Trophoblast cell (in vitro differentiated cells and primary cell): ENCODE data around the gene SLC38A1.

Experiments
- DNase-seq, 2 donors: peaks; one replicate each; pipeline ENCODE4 v3.0.0-alpha.2; 2016
- H2AFZ ChIP-seq: 2 replicates; pipeline ENCODE4 v1.6.1; 2013; ENCODE audit warnings: low read length, moderate library complexity, mild to moderate bottlenecking; ENCODE audit not compliant: insufficient read depth, poor library complexity
- H2AK5ac ChIP-seq: 2 replicates; pipeline ENCODE4 v1.6.1; 2013; ENCODE audit warnings: mild to moderate bottlenecking, low read length
- H2BK120ac ChIP-seq: 2 replicates; pipeline ENCODE4 v1.6.1; 2013; ENCODE audit warnings: low read length, mild to moderate bottlenecking, moderate library complexity; ENCODE audit not compliant: insufficient read depth, poor library complexity
- H2BK12ac ChIP-seq: 2 replicates; pipeline ENCODE4 v1.6.1; 2013; ENCODE audit warnings: mild to moderate bottlenecking, low read length, moderate library complexity
- H2BK5ac ChIP-seq: 2 replicates; pipeline ENCODE4 v1.6.1; 2013; ENCODE audit warnings: low read length, low read depth, moderate library complexity, mild to moderate bottlenecking; ENCODE audit not compliant: poor library complexity
- H3K14ac ChIP-seq: 2 replicates; pipeline ENCODE4 v1.6.1; 2013; ENCODE audit warnings: mild to moderate bottlenecking, low read length
- H3K18ac ChIP-seq: 2 replicates; pipeline ENCODE4 v1.6.1; 2013; ENCODE audit warnings: mild to moderate bottlenecking, low read length
- H3K23ac ChIP-seq: 2 replicates; pipeline ENCODE4 v1.6.1; 2013; ENCODE audit warnings: low read length
- H3K27ac ChIP-seq: 2 replicates; pipeline ENCODE4 v1.5.1; 2013; ENCODE audit warnings: low read depth, mild to moderate bottlenecking, inconsistent platforms, low read length, moderate library complexity
- H3K27me3 ChIP-seq: 2 replicates; pipeline ENCODE4 v1.6.1; 2013; ENCODE audit warnings: inconsistent platforms, mild to moderate bottlenecking, low read length, moderate library complexity; ENCODE audit not compliant: insufficient read depth
- H3K36me3 ChIP-seq, 2 experiments: 1 replicate in 1 of 2; 2 replicates in 1 of 2; pipeline ENCODE4 v1.6.1; 2013; ENCODE audit warnings: low read length in 2 of 2, mild to moderate bottlenecking in 2 of 2, moderate library complexity in 1 of 2; ENCODE audit not compliant: insufficient read depth in 2 of 2, control insufficient read depth in 1 of 2
- H3K4ac ChIP-seq: 2 replicates; pipeline ENCODE4 v1.6.1; 2013; ENCODE audit warnings: low read depth, mild to moderate bottlenecking, low read length, moderate library complexity
- H3K4me1 ChIP-seq, 2 experiments: 1 replicate in 1 of 2; 2 replicates in 1 of 2; pipeline ENCODE4 v1.6.1; 2013; ENCODE audit warnings: low read length in 2 of 2, mild to moderate bottlenecking in 2 of 2, moderate library complexity in 1 of 2; ENCODE audit not compliant: insufficient read depth in 2 of 2, control insufficient read depth in 1 of 2
- H3K4me2 ChIP-seq: 2 replicates; pipeline ENCODE4 v1.6.1; 2013; ENCODE audit warnings: inconsistent platforms, mild to moderate bottlenecking, low read length, moderate library complexity
- H3K4me3 ChIP-seq: 2 replicates; pipeline ENCODE4 v1.5.1; 2013; ENCODE audit warnings: mild to moderate bottlenecking, low read depth, low read length, inconsistent platforms
- H3K79me1 ChIP-seq: one replicate; pipeline ENCODE4 v1.6.1; 2013; ENCODE audit warnings: low read length
- H3K79me2 ChIP-seq: 2 replicates; pipeline ENCODE4 v1.6.1; 2013; ENCODE audit warnings: low read length, mild to moderate bottlenecking; ENCODE audit not compliant: control insufficient read depth, insufficient read depth, poor library complexity
- H3K9ac ChIP-seq: 2 replicates; pipeline ENCODE4 v1.6.1; 2013; ENCODE audit warnings: mild to moderate bottlenecking, low read length
- H3K9me3 ChIP-seq: 2 replicates; pipeline ENCODE4 v1.6.1; 2013; ENCODE audit warnings: low read depth, mild to moderate bottlenecking, control low read depth, inconsistent platforms, low read length; ENCODE audit not compliant: insufficient read depth
- H4K12ac ChIP-seq: 2 replicates; pipeline ENCODE4 v1.6.1; 2013; ENCODE audit warnings: low read depth, mild to moderate bottlenecking, low read length, moderate library complexity
- H4K8ac ChIP-seq: 2 replicates; pipeline ENCODE4 v1.6.1; 2013; ENCODE audit warnings: low read depth, mild to moderate bottlenecking, low read length, moderate library complexity
- H4K91ac ChIP-seq: one replicate; pipeline ENCODE4 v1.6.1; 2013; ENCODE audit warnings: low read depth, mild to moderate bottlenecking, low read length, moderate library complexity
- WGBS: extraction: QIAGEN DNeasy Blood & Tissue Kit; methylation state at CpG from one replicate; pipeline ENCODE4 v1.1.7; 2013; ENCODE audit warnings: missing lambda C conversion rate; ENCODE audit not compliant: insufficient read length, insufficient coverage; ENCODE audit errors: extremely low coverage; 5-methylcytosine and 5-hydroxymethylcytosine counted together

SLC38A1 gene

DNA sequence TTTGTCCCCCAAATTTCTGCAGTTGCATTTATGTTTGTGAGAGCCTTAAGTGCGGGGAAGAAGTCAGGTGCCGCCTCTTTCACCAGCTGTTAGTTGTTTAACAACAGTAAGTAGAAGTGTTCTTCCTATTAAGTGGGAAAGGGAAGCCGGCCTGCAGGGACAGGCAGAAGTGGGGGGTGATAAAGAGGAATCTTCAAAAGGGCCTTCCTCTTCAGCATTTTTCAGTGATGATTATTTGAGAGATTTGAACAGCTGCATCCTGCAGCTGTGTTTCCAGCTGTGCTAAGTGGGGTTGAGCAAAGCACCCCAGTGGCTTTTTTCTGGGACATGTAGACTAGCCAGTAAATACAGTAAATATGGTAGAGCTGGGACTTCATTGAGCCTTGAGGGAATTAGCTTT is 32.1 kb upstream of the SLC38A1 start:
- H3K4me1 ChIP-seq, result no peaks in the 10 kb centered on the region
- no peak overlapping the region for H2BK120ac ChIP-seq
- no peak overlapping the region for H4K8ac ChIP-seq
- H3K36me3 ChIP-seq, result no peaks in the 10 kb centered on the region
- H3K4me2 ChIP-seq, result no peak overlapping the region
- H2BK5ac ChIP-seq, result no peak overlapping the region
- H3K4ac ChIP-seq, result no peak overlapping the region
- no peaks in the 10 kb centered on the region for H3K79me1 ChIP-seq
- H4K91ac ChIP-seq, result no peak overlapping the region
- H4K12ac ChIP-seq, result no peak overlapping the region
- no peak overlapping the region for H3K4me3 ChIP-seq
- no peak overlapping the region for H3K23ac ChIP-seq
- WGBS, result no CpG with 5 or more reads among the region's 3 CpGs
- no peak overlapping the region for H2BK12ac ChIP-seq
- H3K14ac ChIP-seq, result no peak overlapping the region
- H3K27ac ChIP-seq, result no peak overlapping the region
- H3K9ac ChIP-seq, result no peak overlapping the region
- H3K18ac ChIP-seq, result no peak overlapping the region
- H3K27me3 ChIP-seq, result no peaks in the 10 kb centered on the region
- H3K79me2 ChIP-seq, result no peaks in the 10 kb centered on the region
- H3K9me3 ChIP-seq, result no peaks in the 10 kb centered on the region
- H2AK5ac ChIP-seq, result no peak overlapping the region
- no peak for DNase-seq
- H2AFZ ChIP-seq, result no peak overlapping the region

DNA sequence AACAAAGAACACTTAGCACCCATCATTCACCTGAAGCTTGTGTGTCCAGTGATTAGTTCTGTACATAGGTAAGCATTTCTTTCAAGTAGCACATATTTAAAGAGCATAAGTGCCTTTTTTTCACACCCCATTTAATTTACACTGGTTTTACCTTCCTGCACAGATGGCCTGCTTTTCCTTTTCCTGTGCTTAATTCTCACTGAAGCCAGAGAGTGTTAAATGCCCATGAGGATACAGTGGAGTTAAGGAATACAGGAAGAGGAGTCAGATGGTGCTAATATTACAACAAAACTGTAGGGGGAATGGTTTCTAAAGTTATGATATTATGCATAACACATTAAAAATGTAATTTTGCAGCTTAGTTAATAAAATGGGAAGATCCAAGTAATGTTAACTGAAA is 31.0 kb upstream of the SLC38A1 start:
- H2BK12ac ChIP-seq, result no peak overlapping the region
- H3K18ac ChIP-seq, result no peak overlapping the region
- DNase-seq, result no peak
- H4K8ac ChIP-seq, result no peak overlapping the region
- no peak overlapping the region for H2BK120ac ChIP-seq
- no peak overlapping the region for H3K14ac ChIP-seq
- no peaks in the 10 kb centered on the region for H3K79me2 ChIP-seq
- no peak overlapping the region for H2BK5ac ChIP-seq
- no peaks in the 10 kb centered on the region for H3K79me1 ChIP-seq
- no peak overlapping the region for H3K4me2 ChIP-seq
- no peak overlapping the region for H4K91ac ChIP-seq
- no peak overlapping the region for H2AFZ ChIP-seq
- H3K9ac ChIP-seq, result no peak overlapping the region
- H3K27me3 ChIP-seq, result no peaks in the 10 kb centered on the region
- H3K23ac ChIP-seq, result no peak overlapping the region
- H3K4me1 ChIP-seq, result no peaks in the 10 kb centered on the region
- no peaks in the 10 kb centered on the region for H3K9me3 ChIP-seq
- no peak overlapping the region for H2AK5ac ChIP-seq
- H3K4me3 ChIP-seq, result no peak overlapping the region
- no peaks in the 10 kb centered on the region for H3K36me3 ChIP-seq
- no peak overlapping the region for H4K12ac ChIP-seq
- no peak overlapping the region for H3K27ac ChIP-seq
- H3K4ac ChIP-seq, result no peak overlapping the region

DNA sequence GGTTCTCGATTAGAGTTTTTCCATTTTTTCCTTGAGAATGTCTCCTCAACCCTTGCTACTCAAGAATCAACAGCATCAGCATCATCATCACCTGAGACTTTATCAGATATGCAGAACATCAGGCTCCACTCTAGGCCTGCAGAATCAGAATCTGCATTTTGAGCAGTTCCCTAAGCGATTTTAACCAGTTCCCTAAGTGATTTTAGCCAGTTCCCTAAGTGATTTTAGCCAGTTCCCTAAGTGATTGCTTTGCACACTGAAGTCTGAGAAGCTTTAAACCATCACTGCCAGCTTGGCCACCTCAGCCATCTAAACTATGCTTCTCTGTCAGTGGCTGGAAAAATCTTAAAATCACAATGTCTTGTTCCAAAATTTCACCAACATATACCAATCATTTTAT is 29.4 kb upstream of the SLC38A1 start:
- Histone ChIP-seq H3K4ac (no peak overlapping the region), H3K36me3 (no peaks in the 10 kb centered on the region), H2BK5ac (no peak overlapping the region), H3K4me3 (no peak overlapping the region), H3K18ac (no peak overlapping the region), H4K8ac (no peak overlapping the region), H2AFZ (no peak overlapping the region), H2AK5ac (no peak overlapping the region), H3K79me2 (no peaks in the 10 kb centered on the region), H3K79me1 (no peaks in the 10 kb centered on the region), H2BK120ac (no peak overlapping the region), H3K9me3 (no peaks in the 10 kb centered on the region), H3K27me3 (no peaks in the 10 kb centered on the region), H2BK12ac (no peak overlapping the region), H3K23ac (no peak overlapping the region), H4K91ac (no peak overlapping the region), H4K12ac (no peak overlapping the region), H3K14ac (no peak overlapping the region), H3K4me2 (no peak overlapping the region), H3K9ac (no peak overlapping the region), H3K4me1 (no peaks in the 10 kb centered on the region), H3K27ac (no peak overlapping the region)
- no peak for DNase-seq
- WGBS, result no CpG with 5 or more reads among the region's 2 CpGs

DNA sequence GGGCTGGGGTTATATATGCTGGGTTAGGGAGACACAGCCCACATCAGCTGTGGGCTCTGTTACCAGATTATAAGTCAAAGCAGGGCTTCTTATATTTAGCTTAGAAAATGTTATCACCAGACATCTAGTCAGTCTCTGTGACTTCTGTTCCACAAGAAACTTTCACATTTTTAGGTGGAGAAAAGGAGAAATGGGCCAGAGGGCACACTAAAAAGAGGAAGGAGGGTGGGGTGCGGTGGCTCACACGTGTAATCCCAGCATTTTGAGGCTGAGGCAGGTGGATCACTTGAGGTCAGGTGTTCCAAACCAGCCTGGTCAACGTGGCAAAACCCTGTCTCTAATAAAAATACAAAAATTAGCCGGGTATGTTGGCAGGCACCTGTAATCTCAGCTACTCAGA is 28.0 kb upstream of the SLC38A1 start:
- H3K9me3 ChIP-seq, result peaks cover 7% of the 10 kb centered on the region
- H3K4ac ChIP-seq, result no peak overlapping the region

More for the DNA sequence above, 28.0 kb upstream of the SLC38A1 start:
- H2AFZ ChIP-seq, result no peak overlapping the region
- no peak overlapping the region for H4K12ac ChIP-seq
- H3K79me2 ChIP-seq, result no peaks in the 10 kb centered on the region
- H3K4me1 ChIP-seq, result no peaks in the 10 kb centered on the region
- DNase-seq, result no peak
- H2BK12ac ChIP-seq, result no peak overlapping the region
- no peak overlapping the region for H2BK120ac ChIP-seq
- H3K27me3 ChIP-seq, result no peaks in the 10 kb centered on the region
- no peaks in the 10 kb centered on the region for H3K36me3 ChIP-seq
- H3K18ac ChIP-seq, result no peak overlapping the region
- H2BK5ac ChIP-seq, result no peak overlapping the region
- no peak overlapping the region for H3K14ac ChIP-seq
- H4K8ac ChIP-seq, result no peak overlapping the region
- H3K27ac ChIP-seq, result no peak overlapping the region
- H2AK5ac ChIP-seq, result no peak overlapping the region
- H3K9ac ChIP-seq, result no peak overlapping the region
- H4K91ac ChIP-seq, result no peak overlapping the region
- H3K23ac ChIP-seq, result no peak overlapping the region
- H3K79me1 ChIP-seq, result no peaks in the 10 kb centered on the region
- no peak overlapping the region for H3K4me3 ChIP-seq
- no peak overlapping the region for H3K4me2 ChIP-seq
- WGBS, result no CpG with 5 or more reads among the region's 4 CpGs
